Subcutaneous adipose tissue (tissue), 4 donors: ENCODE data around the gene ZFYVE19. TPM values are rescaled to one million over a fixed set of nuclear protein-coding genes. Genes with fewer than 3 reads are reported as not detected.

Experiments used
- total RNA-seq, 4 donors: library from RNA; depleted of rRNA; stranded (reverse); fragments of >200 nt; gene quantifications; one replicate each; pipeline ENCODE4 v1.1.0, GENCODE V29; 2016
- TF ChIP-seq, protein P1 (sequence below): fragments of 450-650 bp; IDR thresholded peaks from one replicate; pipeline ENCODE4 v1.5.1; 2016; ENCODE audit warnings: low read depth, mild to moderate bottlenecking, control low read depth, antibody characterized with exemption, moderate library complexity

Gene ZFYVE19
- total RNA-seq, 4 donors from 2014 or later = 16.1 to 25.5 (median 19.3) TPM

DNA sequence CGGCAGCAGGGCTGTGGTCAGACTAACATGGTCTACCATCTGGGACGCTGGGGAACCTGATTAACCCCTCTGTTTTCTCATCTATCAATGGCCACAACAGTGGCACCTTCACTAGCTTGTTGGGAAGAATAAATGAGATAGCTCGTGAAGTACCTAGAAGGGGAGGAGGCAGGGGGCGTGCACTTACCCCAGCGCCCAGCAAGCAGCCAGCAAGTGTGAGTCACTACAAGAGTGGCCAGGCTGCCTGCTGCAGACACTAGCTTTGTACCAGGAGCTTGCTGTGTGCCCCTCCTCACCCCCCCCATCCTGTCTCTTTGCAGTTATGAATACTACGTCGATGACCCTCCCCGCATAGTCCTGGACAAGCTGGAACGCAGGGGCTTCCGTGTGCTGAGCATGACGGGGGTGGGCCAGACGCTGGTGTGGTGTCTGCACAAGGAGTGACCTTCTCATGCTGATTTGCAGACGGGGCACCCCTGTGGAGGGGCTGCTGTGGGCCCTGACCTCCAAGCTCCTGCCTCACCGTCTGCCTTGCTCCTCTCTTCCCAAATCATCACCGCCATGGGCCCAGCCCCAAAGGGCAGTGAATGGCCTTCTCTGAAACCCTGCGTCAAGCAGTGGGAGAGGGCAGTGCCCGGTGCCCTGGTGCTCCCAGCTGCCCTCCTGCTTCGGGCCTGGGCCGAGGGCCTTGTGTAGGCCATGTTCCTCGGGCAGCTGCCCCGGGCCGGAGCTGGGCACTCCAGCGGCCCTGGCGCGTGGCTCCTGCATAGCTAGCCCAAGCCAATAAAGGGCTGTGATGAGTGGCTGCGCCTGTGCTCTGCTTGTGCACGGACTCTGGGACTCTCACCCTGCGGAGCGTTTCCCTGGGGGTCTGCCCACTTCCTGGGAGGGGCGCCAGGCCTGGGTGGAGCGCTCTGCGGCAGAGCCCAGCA lies 39.7 kb upstream of the ZFYVE19 start:
- TF ChIP-seq, protein P1, sequence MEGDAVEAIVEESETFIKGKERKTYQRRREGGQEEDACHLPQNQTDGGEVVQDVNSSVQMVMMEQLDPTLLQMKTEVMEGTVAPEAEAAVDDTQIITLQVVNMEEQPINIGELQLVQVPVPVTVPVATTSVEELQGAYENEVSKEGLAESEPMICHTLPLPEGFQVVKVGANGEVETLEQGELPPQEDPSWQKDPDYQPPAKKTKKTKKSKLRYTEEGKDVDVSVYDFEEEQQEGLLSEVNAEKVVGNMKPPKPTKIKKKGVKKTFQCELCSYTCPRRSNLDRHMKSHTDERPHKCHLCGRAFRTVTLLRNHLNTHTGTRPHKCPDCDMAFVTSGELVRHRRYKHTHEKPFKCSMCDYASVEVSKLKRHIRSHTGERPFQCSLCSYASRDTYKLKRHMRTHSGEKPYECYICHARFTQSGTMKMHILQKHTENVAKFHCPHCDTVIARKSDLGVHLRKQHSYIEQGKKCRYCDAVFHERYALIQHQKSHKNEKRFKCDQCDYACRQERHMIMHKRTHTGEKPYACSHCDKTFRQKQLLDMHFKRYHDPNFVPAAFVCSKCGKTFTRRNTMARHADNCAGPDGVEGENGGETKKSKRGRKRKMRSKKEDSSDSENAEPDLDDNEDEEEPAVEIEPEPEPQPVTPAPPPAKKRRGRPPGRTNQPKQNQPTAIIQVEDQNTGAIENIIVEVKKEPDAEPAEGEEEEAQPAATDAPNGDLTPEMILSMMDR = no peak

DNA sequence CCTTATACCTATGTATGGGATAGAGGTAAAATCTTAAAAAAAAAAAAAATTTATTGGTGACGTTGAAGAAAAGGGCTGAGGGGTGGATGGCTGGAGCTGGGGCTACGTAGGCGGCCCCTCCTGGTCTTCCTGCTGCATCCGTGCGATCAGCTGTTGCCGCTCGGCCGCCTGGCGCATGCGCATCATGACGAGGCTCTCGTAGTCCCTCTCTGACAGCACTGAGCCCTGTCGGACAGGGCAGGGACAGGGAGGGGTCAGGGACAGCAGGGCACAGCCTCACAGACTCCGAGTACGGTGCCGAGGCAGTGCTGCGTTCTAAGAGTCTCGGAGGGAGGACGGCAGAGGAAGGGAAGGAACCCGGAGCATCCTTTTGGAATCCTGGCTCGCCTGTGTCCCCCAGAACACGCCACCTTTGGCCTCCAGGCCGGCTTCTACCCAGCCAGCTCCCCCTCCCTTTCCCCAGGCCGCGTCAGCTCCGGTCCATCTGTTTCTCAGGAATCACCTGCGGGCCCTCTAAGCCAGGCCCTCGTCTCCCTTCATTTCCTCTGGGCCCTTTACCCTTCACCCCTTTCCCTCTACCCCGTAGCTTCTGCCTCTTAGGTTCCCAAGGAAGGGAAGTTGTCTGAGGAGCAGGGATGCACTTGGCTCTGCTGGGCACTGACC lies 38.9 kb upstream of the ZFYVE19 start:
- TF ChIP-seq, protein P1 = no peak

DNA sequence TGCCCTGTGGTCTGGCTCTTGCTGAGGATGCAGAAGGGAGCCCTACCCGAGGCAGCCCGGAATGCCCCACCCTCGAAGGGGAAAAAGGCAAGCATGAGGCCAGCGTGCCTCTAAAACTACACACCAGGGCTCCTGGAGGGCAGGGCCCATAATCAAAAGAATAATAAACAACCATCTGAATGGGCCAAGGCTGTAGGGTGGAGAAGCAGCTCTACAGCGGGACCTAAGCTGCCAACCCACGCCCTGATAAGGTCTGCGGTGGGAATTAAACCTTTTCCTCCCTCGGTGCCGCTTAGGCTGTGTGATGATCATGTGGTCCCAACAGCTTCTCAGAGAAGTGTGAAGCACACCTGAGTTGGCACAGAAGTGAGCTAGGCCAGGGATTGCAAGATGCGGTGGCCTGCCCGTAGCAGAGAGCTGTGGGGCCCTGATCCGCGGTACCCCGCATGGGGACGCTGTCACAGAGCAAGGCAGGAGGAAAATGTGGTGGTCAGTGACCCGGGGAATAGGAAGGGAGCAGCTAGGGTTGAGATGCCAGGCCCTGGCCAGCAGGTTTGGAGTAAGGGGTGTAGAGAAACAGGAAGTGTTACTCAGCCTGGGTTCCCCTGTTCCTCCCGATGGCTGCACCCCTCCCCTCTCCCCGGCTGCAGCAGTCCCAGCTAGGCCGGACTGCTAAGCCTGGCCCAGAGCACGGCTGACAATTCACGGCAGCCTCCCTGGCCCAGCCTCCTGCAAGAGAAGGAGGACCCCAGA lies 38.2 kb upstream of the ZFYVE19 start:
- TF ChIP-seq, protein P1 = no peak

DNA sequence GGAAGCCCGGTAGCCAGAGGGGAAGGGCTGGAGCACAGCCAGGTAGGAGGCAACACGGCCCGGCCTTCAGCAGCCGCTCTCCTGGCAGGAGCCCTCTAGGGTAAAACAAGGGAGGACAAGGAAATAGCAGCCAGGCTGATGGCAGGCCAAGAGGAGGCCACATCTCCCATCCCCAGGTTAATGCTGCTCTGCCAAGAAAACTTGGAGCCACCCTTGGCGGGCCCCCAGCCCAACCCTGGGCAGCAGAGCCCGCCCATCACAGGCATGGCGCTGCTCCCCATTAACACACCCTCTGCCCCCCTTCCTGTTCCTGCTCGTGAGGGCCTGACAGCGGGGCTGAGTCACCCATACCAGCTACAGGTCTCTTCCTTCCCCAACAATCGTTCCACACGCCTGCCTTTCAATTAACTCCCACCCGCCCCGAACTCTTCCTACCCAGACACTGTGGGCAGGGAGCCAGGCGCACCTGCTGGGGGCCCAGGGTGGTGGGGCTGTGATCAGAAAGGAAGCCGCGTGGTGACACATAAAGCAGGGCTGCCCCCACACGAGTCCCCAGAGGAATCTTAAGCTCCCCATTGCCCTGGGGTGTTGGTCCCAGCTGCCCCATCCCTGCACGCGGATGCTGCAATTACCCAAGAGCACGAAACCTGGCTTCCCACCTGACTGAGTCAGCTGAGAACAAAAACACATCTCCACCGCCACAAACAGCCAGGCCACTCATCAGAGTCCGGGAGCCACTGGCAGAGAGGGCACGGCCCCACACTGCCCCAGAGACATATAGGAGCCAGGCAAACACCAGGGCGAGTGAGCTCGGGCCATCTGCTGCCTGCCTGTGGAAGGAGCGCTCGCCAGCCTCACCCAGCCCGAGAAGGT lies 37.4 kb upstream of the ZFYVE19 start, which contains the start of gene C15orf62:
C15orf62 (plus strand) TSS at position 707 of the 873 bp plus-strand sequence. CDS start 516 bp downstream, outside the sequence.
- TF ChIP-seq, protein P1 = no peak

DNA sequence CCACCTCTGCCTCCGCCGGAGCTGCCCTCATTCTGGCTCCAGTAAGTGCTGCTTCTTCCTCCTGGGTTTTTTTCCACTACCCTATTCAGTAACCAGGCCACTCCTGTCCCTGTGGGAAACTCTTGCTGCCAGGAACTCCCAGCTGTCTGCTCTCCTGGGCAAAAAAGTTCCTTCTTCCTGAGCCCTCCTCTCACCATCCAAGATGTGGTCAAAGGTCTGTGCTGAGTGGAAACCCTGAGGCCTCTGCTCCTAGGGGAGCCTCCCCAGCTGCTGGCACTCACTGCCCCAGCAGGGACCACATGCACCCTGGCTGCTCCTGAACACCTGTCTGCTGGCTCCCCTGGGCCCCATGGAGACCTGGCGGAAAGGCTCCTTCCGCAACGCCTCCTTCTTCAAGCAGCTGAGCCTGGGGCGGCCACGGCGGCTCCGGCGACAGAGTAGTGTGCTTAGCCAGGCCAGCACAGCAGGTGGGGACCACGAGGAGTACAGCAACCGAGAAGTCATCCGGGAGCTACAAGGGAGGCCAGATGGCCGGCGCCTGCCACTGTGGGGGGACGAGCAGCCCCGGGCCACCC lies 36.7 kb upstream of the ZFYVE19 start:
- TF ChIP-seq, protein P1 = no peak

DNA sequence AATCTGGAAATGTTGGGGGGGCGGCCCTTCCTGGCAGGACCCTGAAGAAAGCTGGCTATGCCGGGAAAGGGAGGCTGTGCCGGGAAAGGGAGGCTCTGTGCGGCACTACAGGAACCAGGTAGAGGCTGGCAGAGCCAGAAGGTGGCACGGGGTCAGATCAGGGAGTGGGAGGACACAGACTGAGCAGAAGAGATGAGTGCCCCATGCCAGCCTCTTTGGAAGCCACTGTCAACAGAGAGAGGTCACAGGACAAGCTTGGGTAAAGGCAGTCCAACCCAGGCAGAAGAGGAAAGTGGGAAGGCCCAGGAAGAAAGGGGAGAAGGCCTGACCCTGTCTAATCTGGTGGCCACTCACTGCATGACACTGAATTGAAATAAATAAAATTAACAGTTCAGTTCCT lies 35.6 kb upstream of the ZFYVE19 start:
- TF ChIP-seq, protein P1 = no peak
